ENCODE data around the gene IFIT5. TPM values are rescaled to one million over a fixed set of nuclear protein-coding genes. Genes with fewer than 3 reads are reported as not detected.
"Not testable (repeated sequence)": the region's sequence is repeated elsewhere in the genome, so short reads cannot be mapped to it uniquely, and the experiment has no call there.

The IFIT5 gene
- total and polyA plus RNA-seq, 5 experiments from 2014 or later, result 9.0 to 23.4 (median 10.6) TPM

- H3K36me3 Mint-ChIP-seq, result peaks cover 9 to 70% (median 17%) of the 10 kb centered on the region in 3 donors
- no peaks in the 10 kb centered on the region for H3K27me3 Mint-ChIP-seq
- H3K9me3 Mint-ChIP-seq, result peaks cover 0 to 3% (median 0%) of the 10 kb centered on the region in 9 donors
- peak overlapping the region in 1 of 10 donors; percentile 53 for H3K4me3 Mint-ChIP-seq
- H3K27ac Mint-ChIP-seq, result peak overlapping the region in 1 of 10 donors; percentile 39
- DNase-seq, result no peak
- POLR2A ChIA-PET, result no interaction called here
- ATAC-seq, result no peak
- H3K4me1 Mint-ChIP-seq, result peaks cover 11 to 71% (median 31%) of the 10 kb centered on the region in 4 donors
Observed at GRCh38 chr10:89398003-89398749, 16.2 kb upstream of the IFIT5 start.

GRCh38 chr10:89399956-89400355 is 14.4 kb upstream of the IFIT5 start:
- ATAC-seq (no peak), DNase-seq (no peak)
- Mint-ChIP-seq H3K27ac (peak overlapping the region in 1 of 10 donors; percentile 60), H3K4me1 (peaks cover 11 to 60% (median 27%) of the 10 kb centered on the region in 4 donors), H3K36me3 (peaks cover 11 to 85% (median 27%) of the 10 kb centered on the region in 3 donors), H3K27me3 (no peaks in the 10 kb centered on the region), H3K9me3 (peaks cover 0 to 3% (median 0%) of the 10 kb centered on the region in 9 donors), H3K4me3 (peak overlapping the region in 1 of 10 donors; percentile 39)
- POLR2A ChIA-PET, result interaction anchor here (1.0 kb wide), 1 partner anchor 14 kb away, joined by 4 read pairs; the partner anchor contains the start of gene IFIT5

- Mint-ChIP-seq H3K4me1 (peaks cover 7 to 36% (median 16%) of the 10 kb centered on the region in 4 donors), H3K27ac (no peak overlapping the region), H3K27me3 (no peaks in the 10 kb centered on the region), H3K4me3 (no peak overlapping the region), H3K36me3 (peaks cover 11 to 65% (median 27%) of the 10 kb centered on the region in 3 donors), H3K9me3 (peaks cover 0 to 3% (median 0%) of the 10 kb centered on the region in 9 donors)
- POLR2A ChIA-PET, result interaction anchor here (1.1 to 3.9 kb wide), 2 partner anchors 10 kb away, joined by 4 to 13 read pairs; partner anchors contain the start of genes IFIT1 and IFIT5
- no peak for ATAC-seq
- no peak for DNase-seq
Observed at GRCh38 chr10:89403043-89403442, 11.3 kb upstream of the IFIT5 start.

- H3K4me3 Mint-ChIP-seq, result no peak overlapping the region
- H3K36me3 Mint-ChIP-seq, result peaks cover 11 to 53% (median 27%) of the 10 kb centered on the region in 3 donors
- DNase-seq (no peak), ATAC-seq (no peak)
- POLR2A ChIA-PET, result interaction anchor here (3.9 kb wide), 1 partner anchor 9 kb away, joined by 13 read pairs; the partner anchor contains the start of gene IFIT5
- H3K9me3 Mint-ChIP-seq, result peaks cover 0 to 2% (median 0%) of the 10 kb centered on the region in 9 donors
- H3K4me1 Mint-ChIP-seq, result peaks cover 6 to 22% (median 8%) of the 10 kb centered on the region in 4 donors
- no peaks in the 10 kb centered on the region for H3K27me3 Mint-ChIP-seq
- peak overlapping the region in 6 of 10 donors; percentile 33 to 82 (median 46) for H3K27ac Mint-ChIP-seq
Observed at GRCh38 chr10:89404104-89405047, 10.0 kb upstream of the IFIT5 start.

GRCh38 chr10:89406178-89406577 is 8.2 kb upstream of the IFIT5 start:
- peaks cover 11 to 38% (median 23%) of the 10 kb centered on the region in 3 donors for H3K36me3 Mint-ChIP-seq
- H3K27ac Mint-ChIP-seq, POLR2A ChIA-PET: not testable (repeated sequence)

GRCh38 chr10:89407792-89408191 is 6.6 kb upstream of the IFIT5 start:
- not testable (repeated sequence) for H3K9me3 Mint-ChIP-seq, H3K27me3 Mint-ChIP-seq, H3K27ac Mint-ChIP-seq, DNase-seq, H3K4me3 Mint-ChIP-seq, ATAC-seq
- peaks cover 5 to 25% (median 15%) of the 10 kb centered on the region in 3 donors for H3K36me3 Mint-ChIP-seq
- POLR2A ChIA-PET, result interaction anchor here (1.4 kb wide), 1 partner anchor 15 kb away, joined by 8 read pairs; the partner anchor contains the start of gene IFIT1
- peaks cover 9 to 28% (median 15%) of the 10 kb centered on the region in 4 donors for H3K4me1 Mint-ChIP-seq

More at GRCh38 chr10:89406178-89406577, 8.2 kb upstream of the IFIT5 start:
- not testable (repeated sequence) for ATAC-seq, H3K9me3 Mint-ChIP-seq, H3K27me3 Mint-ChIP-seq, H3K4me3 Mint-ChIP-seq, DNase-seq
- H3K4me1 Mint-ChIP-seq, result peaks cover 4 to 17% (median 11%) of the 10 kb centered on the region in 4 donors

GRCh38 chr10:89409282-89409681 is 5.1 kb upstream of the IFIT5 start:
- H3K4me3 Mint-ChIP-seq, POLR2A ChIA-PET, ATAC-seq, DNase-seq, H3K9me3 Mint-ChIP-seq, H3K27me3 Mint-ChIP-seq, H3K27ac Mint-ChIP-seq: not testable (repeated sequence)
- Mint-ChIP-seq H3K36me3 (peaks cover 0 to 10% (median 6%) of the 10 kb centered on the region in 3 donors), H3K4me1 (peaks cover 11 to 38% (median 21%) of the 10 kb centered on the region in 4 donors)

- ATAC-seq, DNase-seq, POLR2A ChIA-PET, H3K27me3 Mint-ChIP-seq, H3K9me3 Mint-ChIP-seq, H3K36me3 Mint-ChIP-seq: not testable (repeated sequence)
- H3K4me3 Mint-ChIP-seq, result peak overlapping the region in 1 of 10 donors; percentile 36
- H3K4me1 Mint-ChIP-seq, result peaks cover 14 to 43% (median 25%) of the 10 kb centered on the region in 4 donors
- peak overlapping the region in 4 of 10 donors; percentile 37 to 100 (median 64) for H3K27ac Mint-ChIP-seq
Observed at GRCh38 chr10:89410551-89410950, 3.8 kb upstream of the IFIT5 start.

- not testable (repeated sequence) for H3K36me3 Mint-ChIP-seq, DNase-seq, ATAC-seq, H3K27me3 Mint-ChIP-seq, H3K9me3 Mint-ChIP-seq
- peak overlapping the region in 5 of 10 donors; percentile 3 to 100 (median 37) for H3K27ac Mint-ChIP-seq
- H3K4me1 Mint-ChIP-seq, result peaks cover 17 to 49% (median 31%) of the 10 kb centered on the region in 4 donors
- H3K4me3 Mint-ChIP-seq, result peak overlapping the region in 1 of 10 donors; percentile 2
- POLR2A ChIA-PET, result interaction anchor here (4.7 kb wide), 1 partner anchor 19 kb away, joined by 70 read pairs; the partner anchor contains the start of gene IFIT1
Observed at GRCh38 chr10:89411135-89411534, 3.2 kb upstream of the IFIT5 start.

- H3K27me3 Mint-ChIP-seq, H3K36me3 Mint-ChIP-seq, H3K9me3 Mint-ChIP-seq, ATAC-seq: not testable (repeated sequence)
- Mint-ChIP-seq H3K27ac (peak overlapping the region in 9 of 10 donors; percentile 31 to 100 (median 90)), H3K4me3 (peak overlapping the region; percentile 52 to 99 (median 77)), H3K4me1 (peaks cover 22 to 58% (median 40%) of the 10 kb centered on the region in 4 donors)
- DNase-seq, result peak; percentile 13 to 82 (median 48)
- POLR2A ChIA-PET, result interaction anchor here (2.0 to 4.7 kb wide), 3 partner anchors 9 to 161 kb away, joined by 8 to 70 read pairs (median 13); partner anchors contain the start of genes IFIT1 and LIPA
Observed at GRCh38 chr10:89412276-89412675, 2.1 kb upstream of the IFIT5 start.

GRCh38 chr10:89413398-89413912 is 913 bp upstream of the IFIT5 start:
- no peaks in the 10 kb centered on the region for H3K9me3 Mint-ChIP-seq
- DNase-seq (no peak), ATAC-seq (no peak)
- peak overlapping the region; percentile 91 to 100 (median 98) for H3K27ac Mint-ChIP-seq
- H3K4me3 Mint-ChIP-seq, result peak overlapping the region; percentile 92 to 100 (median 96)
- H3K27me3 Mint-ChIP-seq, result no peaks in the 10 kb centered on the region
- peaks cover 26 to 69% (median 52%) of the 10 kb centered on the region in 4 donors for H3K4me1 Mint-ChIP-seq
- POLR2A ChIA-PET, result interaction anchor here (1.0 to 4.7 kb wide), 6 partner anchors 10 to 534 kb away, joined by 4 to 70 read pairs (median 10); partner anchors contain the start of genes IFIT1, IFIT2, LIPA and STAMBPL1
- H3K36me3 Mint-ChIP-seq, result peaks cover 0 to 14% (median 2%) of the 10 kb centered on the region in 3 donors
